Uterus (tissue), 4 donors: Measurements from ENCODE around the gene ALDH4A1. TPM values are rescaled to one million over a fixed set of nuclear protein-coding genes. Genes with fewer than 3 reads are reported as not detected.

ENCODE experiments used
- DNase-seq, 2 donors: peaks; one replicate each; pipeline ENCODE4 v3.0.0-alpha.2; 2019 to 2020
- H3K27ac ChIP-seq, 2 donors: fragments of 200-600 bp; sonication (generic); 1 replicate in 1 of 2; 2 replicates in 1 of 2; pipeline ENCODE4 v1.5.1; 2016 to 2018
- H3K27me3 ChIP-seq, 2 donors: fragments of 200-600 bp; sonication (generic); one replicate each; pipeline ENCODE4 v1.5.1; 2018 to 2019; ENCODE audit warnings: control low read depth in 1 of 2
- H3K36me3 ChIP-seq, 2 donors: fragments of 200-600 bp; sonication (generic); one replicate each; pipeline ENCODE4 v1.5.1; 2019; ENCODE audit warnings: control low read depth in 1 of 2
- H3K4me1 ChIP-seq, 2 donors: fragments of 200-600 bp; sonication (generic); one replicate each; pipeline ENCODE4 v1.5.1; 2018 to 2019; ENCODE audit warnings: control low read depth in 1 of 2
- H3K4me3 ChIP-seq, 2 donors: fragments of 200-600 bp; sonication (generic); 1 replicate in 1 of 2; 2 replicates in 1 of 2; pipeline ENCODE4 v1.5.1; 2018 to 2019; ENCODE audit warnings: mild to moderate bottlenecking in 1 of 2
- H3K9me3 ChIP-seq, 2 donors: fragments of 200-600 bp; sonication (generic); one replicate each; pipeline ENCODE4 v1.5.1; 2019; ENCODE audit warnings: control low read depth in 1 of 2
- POLR2A ChIP-seq, 2 donors: fragments of 450-650 bp; IDR thresholded peaks; one replicate each; pipeline ENCODE4 v1.6.1; 2016; ENCODE audit warnings: antibody characterized with exemption in 2 of 2, mild to moderate bottlenecking in 1 of 2, moderate library complexity in 1 of 2
- intact Hi-C: fragments of 100-400 bp; cut with DNase I; formaldehyde crosslinking; loops from one replicate; pipeline ENCODE4 v1.15.1; 2023; ENCODE audit warnings: low total_unique reads
- total RNA-seq, 4 donors: library from RNA; depleted of rRNA in 3 of 4; stranded (reverse); fragments of >200 nt in 3 of 4; gene quantifications; one replicate each; pipeline versions ENCODE4 v1.1.0 to v1.2.4, GENCODE V29; 2014 to 2023
- TF ChIP-seq, protein P1 (sequence below), 4 experiments: fragments of 200-600 bp in 2 of 4; fragments of 450-650 bp in 2 of 4; sonication (generic) in 2 of 4; IDR thresholded peaks; one replicate each; pipeline ENCODE4 v1.5.1; 2016 to 2019; ENCODE audit warnings: antibody characterized with exemption in 4 of 4, mild to moderate bottlenecking in 2 of 4, moderate library complexity in 1 of 4
- donor health status: DM: yes; HTN: yes; CAD: no.

ALDH4A1 gene
- total RNA-seq, 4 donors from 2014 or later = 2.6 to 18.5 (median 10.3) TPM

DNA sequence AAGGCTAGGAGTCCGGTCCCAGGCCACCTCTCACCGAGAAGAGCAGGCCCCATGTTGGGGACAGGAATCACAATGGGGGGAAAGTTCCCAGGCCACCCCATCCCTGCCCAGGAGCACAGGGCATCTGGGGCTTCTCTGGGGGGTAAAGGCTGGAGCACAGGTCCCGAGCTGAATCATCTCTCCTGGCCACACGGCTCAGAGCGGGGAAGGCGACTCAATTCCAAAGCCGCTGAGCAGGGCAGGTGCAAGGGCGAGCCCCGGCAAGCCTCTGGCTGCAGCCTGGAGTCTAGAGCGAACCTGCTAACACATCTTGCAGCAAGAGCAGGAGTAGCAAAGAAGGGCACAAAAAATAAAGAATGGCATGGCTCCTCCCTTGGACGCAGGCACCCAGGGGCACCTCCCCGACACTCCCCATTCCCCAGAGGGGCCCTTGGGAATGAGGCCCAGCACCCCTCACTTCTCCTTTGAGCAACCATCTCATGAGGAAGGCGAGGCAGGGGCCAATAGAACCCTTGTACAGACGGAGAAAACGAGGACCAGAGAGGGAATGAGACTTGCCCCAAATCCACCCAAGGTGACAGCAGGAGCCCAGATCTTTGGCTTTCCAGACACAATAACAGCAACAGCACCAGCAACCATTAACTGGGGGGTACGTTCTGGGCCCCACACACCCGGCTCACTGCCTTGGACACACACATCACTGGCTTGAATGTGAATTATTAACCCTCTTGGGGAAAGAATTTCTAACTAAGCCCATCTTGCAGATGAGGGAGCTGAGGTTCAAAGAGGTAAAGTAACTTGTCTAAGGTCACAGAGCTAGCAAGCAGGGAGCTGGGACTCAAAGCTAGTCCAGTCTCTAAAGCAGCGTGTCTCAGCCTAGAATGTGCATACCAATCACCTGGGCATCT lies 20.7 kb upstream of the ALDH4A1 start:
- TF ChIP-seq, protein P1, sequence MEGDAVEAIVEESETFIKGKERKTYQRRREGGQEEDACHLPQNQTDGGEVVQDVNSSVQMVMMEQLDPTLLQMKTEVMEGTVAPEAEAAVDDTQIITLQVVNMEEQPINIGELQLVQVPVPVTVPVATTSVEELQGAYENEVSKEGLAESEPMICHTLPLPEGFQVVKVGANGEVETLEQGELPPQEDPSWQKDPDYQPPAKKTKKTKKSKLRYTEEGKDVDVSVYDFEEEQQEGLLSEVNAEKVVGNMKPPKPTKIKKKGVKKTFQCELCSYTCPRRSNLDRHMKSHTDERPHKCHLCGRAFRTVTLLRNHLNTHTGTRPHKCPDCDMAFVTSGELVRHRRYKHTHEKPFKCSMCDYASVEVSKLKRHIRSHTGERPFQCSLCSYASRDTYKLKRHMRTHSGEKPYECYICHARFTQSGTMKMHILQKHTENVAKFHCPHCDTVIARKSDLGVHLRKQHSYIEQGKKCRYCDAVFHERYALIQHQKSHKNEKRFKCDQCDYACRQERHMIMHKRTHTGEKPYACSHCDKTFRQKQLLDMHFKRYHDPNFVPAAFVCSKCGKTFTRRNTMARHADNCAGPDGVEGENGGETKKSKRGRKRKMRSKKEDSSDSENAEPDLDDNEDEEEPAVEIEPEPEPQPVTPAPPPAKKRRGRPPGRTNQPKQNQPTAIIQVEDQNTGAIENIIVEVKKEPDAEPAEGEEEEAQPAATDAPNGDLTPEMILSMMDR (IDR thresholded peaks at IDR 0.05) = no peak
- no peak for TF ChIP-seq POLR2A (IDR thresholded peaks at IDR 0.05)
- intact Hi-C loops = no loop called here
- no peak for DNase-seq
- no peak overlapping the region for H3K4me3 ChIP-seq
- no peaks in the 10 kb centered on the region for H3K27me3 ChIP-seq
- H3K4me1 ChIP-seq = peaks cover 12 to 32% of the 10 kb centered on the region in 2 donors
- no peaks in the 10 kb centered on the region for H3K9me3 ChIP-seq
- no peaks in the 10 kb centered on the region for H3K36me3 ChIP-seq
- H3K27ac ChIP-seq = peak overlapping the region; percentile 92 to 99

DNA sequence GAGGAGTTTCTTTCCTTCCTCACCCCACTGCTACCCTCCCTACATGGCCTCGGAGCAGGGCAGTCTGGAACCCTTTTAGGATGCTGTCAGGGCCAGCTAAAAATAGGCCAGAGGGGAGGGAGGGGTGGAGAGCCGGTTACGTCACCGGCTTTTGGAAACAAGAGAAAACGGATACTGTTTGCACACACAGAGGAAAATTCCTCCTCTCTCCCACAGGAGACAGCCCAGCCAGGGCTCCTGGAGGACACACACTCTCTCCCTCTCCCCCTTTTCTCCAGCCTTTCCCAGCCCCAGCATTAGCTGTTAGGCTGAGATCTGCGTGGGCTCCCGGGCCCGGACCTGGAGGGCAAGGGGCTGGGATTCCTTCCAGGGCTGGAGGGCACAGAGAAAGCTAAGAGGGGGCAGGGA lies 20.0 kb upstream of the ALDH4A1 start:
- Histone ChIP-seq H3K4me1 (peaks cover 12 to 26% of the 10 kb centered on the region in 2 donors), H3K27ac (peak overlapping the region; percentile 92 to 99), H3K36me3 (no peaks in the 10 kb centered on the region), H3K27me3 (no peaks in the 10 kb centered on the region), H3K9me3 (no peaks in the 10 kb centered on the region), H3K4me3 (no peak overlapping the region)
- peak; percentile 72 to 88 for TF ChIP-seq POLR2A (IDR thresholded peaks at IDR 0.05)
- TF ChIP-seq, protein P1 (IDR thresholded peaks at IDR 0.05) = peak in 3 of 4 experiments; percentile 6 to 59 (median 35)
- DNase-seq = peak; percentile 92 to 96
- intact Hi-C loops = no loop called here

DNA sequence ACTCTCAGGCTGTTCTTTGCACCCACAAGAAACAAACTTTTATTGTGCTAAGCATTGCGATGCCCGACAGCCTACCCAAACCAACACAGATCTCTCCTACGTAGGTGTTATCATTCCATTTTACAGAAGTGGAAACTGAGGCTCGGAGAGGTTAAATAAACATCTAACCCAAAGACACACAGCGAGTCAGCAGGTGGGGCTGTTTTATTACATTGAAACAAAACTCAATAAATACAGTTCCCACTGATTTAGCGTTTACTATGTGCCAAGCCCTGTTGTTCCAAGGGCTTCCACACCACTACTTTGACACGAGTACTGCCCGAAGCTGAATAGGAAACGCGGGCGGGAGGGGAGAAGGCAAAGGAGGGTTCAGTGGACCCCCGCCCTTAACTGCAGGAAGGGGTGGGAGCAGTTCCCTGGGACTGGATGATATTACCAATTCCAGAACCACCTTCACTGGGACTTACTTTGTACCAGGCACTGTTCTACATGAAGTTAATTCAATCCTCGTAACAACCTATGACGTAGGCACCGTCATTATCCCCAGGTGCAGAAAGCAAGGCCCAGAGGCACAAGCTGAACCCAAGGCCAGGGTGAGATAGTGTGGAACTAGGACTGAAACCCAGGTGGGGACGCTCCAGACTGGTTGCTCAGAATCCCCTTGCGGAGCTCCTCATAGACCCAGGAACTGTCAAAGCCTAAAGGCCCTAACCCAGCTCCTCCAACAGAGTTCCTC lies 19.3 kb upstream of the ALDH4A1 start:
- peaks cover 12 to 20% of the 10 kb centered on the region in 2 donors for H3K4me1 ChIP-seq
- H3K27ac ChIP-seq = peak overlapping the region; percentile 92 to 99
- H3K4me3 ChIP-seq = no peak overlapping the region
- no peaks in the 10 kb centered on the region for H3K27me3 ChIP-seq
- DNase-seq = peak in 1 of 2 donors; percentile 56
- no peaks in the 10 kb centered on the region for H3K36me3 ChIP-seq
- TF ChIP-seq POLR2A (IDR thresholded peaks at IDR 0.05) = no peak
- TF ChIP-seq, protein P1 (IDR thresholded peaks at IDR 0.05) = peak in 3 of 4 experiments; percentile 10 to 40 (median 11)
- H3K9me3 ChIP-seq = no peaks in the 10 kb centered on the region
- intact Hi-C loops = no loop called here

- H3K36me3 ChIP-seq = no peaks in the 10 kb centered on the region
- H3K27ac ChIP-seq = peak overlapping the region; percentile 92 to 99
- peaks cover 12 to 20% of the 10 kb centered on the region in 2 donors for H3K4me1 ChIP-seq
- TF ChIP-seq, protein P1 (IDR thresholded peaks at IDR 0.05) = no peak
- TF ChIP-seq POLR2A (IDR thresholded peaks at IDR 0.05) = no peak
- H3K4me3 ChIP-seq = no peak overlapping the region
- H3K9me3 ChIP-seq = no peaks in the 10 kb centered on the region
- DNase-seq = no peak
- intact Hi-C loops = no loop called here
- H3K27me3 ChIP-seq = no peaks in the 10 kb centered on the region
Observed at GRCh38 chr1:18920931-18921330, 18.6 kb upstream of the ALDH4A1 start.
